Thymus (tissue), 11 donors: Measurements from ENCODE around the gene TBRG1. TPM values are rescaled to one million over a fixed set of nuclear protein-coding genes. Genes with fewer than 3 reads are reported as not detected.

Experiments used
- DNase-seq, 9 donors: peaks; one replicate each; pipeline ENCODE4 v3.0.0-alpha.2; 2013; ENCODE audit warnings: low spot score in 9 of 9, low read depth in 6 of 9, missing footprints in 1 of 9
- H3K27ac ChIP-seq, 2 donors: one replicate each; pipeline ENCODE4 v1.5.1; 2013; ENCODE audit warnings: control low read depth in 1 of 2, low read depth in 1 of 2, low read length in 1 of 2, mild to moderate bottlenecking in 1 of 2, moderate library complexity in 1 of 2
- H3K27me3 ChIP-seq, 2 donors: one replicate each; pipeline ENCODE4 v1.5.1; 2013; ENCODE audit warnings: low read length in 1 of 2; ENCODE audit not compliant: control insufficient read depth in 2 of 2, insufficient read depth in 1 of 2
- H3K36me3 ChIP-seq, 2 donors: one replicate each; pipeline ENCODE4 v1.5.1; 2013; ENCODE audit warnings: low read length in 1 of 2, mild to moderate bottlenecking in 1 of 2, moderate library complexity in 1 of 2; ENCODE audit not compliant: control insufficient read depth in 2 of 2, insufficient read depth in 2 of 2
- H3K4me1 ChIP-seq, 2 donors: one replicate each; pipeline ENCODE4 v1.5.1; 2013; ENCODE audit warnings: low read length in 2 of 2; ENCODE audit not compliant: control insufficient read depth in 2 of 2, insufficient read depth in 2 of 2
- H3K4me3 ChIP-seq, 2 donors: one replicate each; pipeline ENCODE4 v1.5.1; 2013; ENCODE audit warnings: low read length in 2 of 2, control low read depth in 1 of 2, mild to moderate bottlenecking in 1 of 2
- H3K9me3 ChIP-seq, 2 donors: one replicate each; pipeline ENCODE4 v1.5.1; 2013; ENCODE audit warnings: low read length in 1 of 2, mild to moderate bottlenecking in 1 of 2; ENCODE audit not compliant: control insufficient read depth in 2 of 2, insufficient read depth in 1 of 2
- WGBS: extraction: QIAGEN DNeasy Blood & Tissue Kit; methylation state at CpG from one replicate; pipeline ENCODE4 v1.1.7; 2013; 5-methylcytosine and 5-hydroxymethylcytosine counted together
- polyA plus RNA-seq: library from polyadenylated mRNA; stranded (reverse); fragments of 200-250 nt; gene quantifications from one replicate; pipeline ENCODE4 v1.2.3, GENCODE V29; 2013
- total RNA-seq: library from RNA; stranded (reverse); fragments of 120-200 nt; gene quantifications from one replicate; pipeline ENCODE4 v1.2.4, GENCODE V29; 2013
- donor health status: healthy.

Gene TBRG1
- total and polyA plus RNA-seq, 2 donors, result 15.6 to 49.1 TPM

- H3K4me3 ChIP-seq, result no peak overlapping the region
- H3K36me3 ChIP-seq, result no peaks in the 10 kb centered on the region
- H3K4me1 ChIP-seq, result peaks cover 3% of the 10 kb centered on the region in 2 donors
- H3K27me3 ChIP-seq, result no peaks in the 10 kb centered on the region
- DNase-seq, result peak in 6 of 9 donors; percentile 8 to 41 (median 30)
- H3K27ac ChIP-seq, result no peak overlapping the region
- 34% methylated on average over 16 of the region's 16 CpGs for WGBS
- H3K9me3 ChIP-seq, result peaks cover 0 to 4% of the 10 kb centered on the region in 2 donors
Measured at GRCh38 chr11:124644426-124645280, 22.0 kb downstream of the TBRG1 start.

GRCh38 chr11:124646148-124646547 is 23.5 kb downstream of the TBRG1 start:
- Histone ChIP-seq H3K9me3 (no peaks in the 10 kb centered on the region), H3K4me1 (peaks cover 3% of the 10 kb centered on the region in 2 donors), H3K36me3 (no peaks in the 10 kb centered on the region), H3K27ac (no peak overlapping the region), H3K27me3 (no peaks in the 10 kb centered on the region), H3K4me3 (no peak overlapping the region)
- 88% methylated on average over 3 of the region's 3 CpGs for WGBS
- DNase-seq, result no peak

GRCh38 chr11:124648610-124649009 is 25.9 kb downstream of the TBRG1 start:
- H3K36me3 ChIP-seq, result no peaks in the 10 kb centered on the region
- no peak overlapping the region for H3K27ac ChIP-seq
- peaks cover 3% of the 10 kb centered on the region in 2 donors for H3K4me1 ChIP-seq
- no peaks in the 10 kb centered on the region for H3K27me3 ChIP-seq
- DNase-seq, result no peak
- WGBS, result 94% methylated on average over 6 of the region's 6 CpGs
- no peaks in the 10 kb centered on the region for H3K9me3 ChIP-seq
- no peak overlapping the region for H3K4me3 ChIP-seq

GRCh38 chr11:124656774-124657630 is 34.3 kb downstream of the TBRG1 start:
- Histone ChIP-seq H3K27ac (no peak overlapping the region), H3K9me3 (no peaks in the 10 kb centered on the region), H3K4me1 (no peaks in the 10 kb centered on the region), H3K4me3 (no peak overlapping the region), H3K27me3 (no peaks in the 10 kb centered on the region), H3K36me3 (no peaks in the 10 kb centered on the region)
- no peak for DNase-seq
- WGBS, result 94% methylated on average over 16 of the region's 16 CpGs

GRCh38 chr11:124657904-124658303 is 35.2 kb downstream of the TBRG1 start:
- Histone ChIP-seq H3K36me3 (no peaks in the 10 kb centered on the region), H3K9me3 (no peaks in the 10 kb centered on the region), H3K27me3 (no peaks in the 10 kb centered on the region), H3K4me1 (no peaks in the 10 kb centered on the region), H3K27ac (no peak overlapping the region), H3K4me3 (no peak overlapping the region)
- 95% methylated on average over 5 of the region's 5 CpGs for WGBS
- DNase-seq, result no peak

- no peak for DNase-seq
- WGBS, result 95% methylated on average over 3 of the region's 3 CpGs
- H3K27me3 ChIP-seq, result no peaks in the 10 kb centered on the region
- no peaks in the 10 kb centered on the region for H3K4me1 ChIP-seq
- no peak overlapping the region for H3K4me3 ChIP-seq
- H3K27ac ChIP-seq, result no peak overlapping the region
- H3K9me3 ChIP-seq, result no peaks in the 10 kb centered on the region
- no peaks in the 10 kb centered on the region for H3K36me3 ChIP-seq
Measured at GRCh38 chr11:124658501-124658900, 35.8 kb downstream of the TBRG1 start.

- H3K9me3 ChIP-seq, result no peaks in the 10 kb centered on the region
- DNase-seq, result no peak
- no peak overlapping the region for H3K4me3 ChIP-seq
- no peak overlapping the region for H3K27ac ChIP-seq
- WGBS, result 97% methylated on average over 1 of the region's 1 CpG
- no peaks in the 10 kb centered on the region for H3K27me3 ChIP-seq
- no peaks in the 10 kb centered on the region for H3K4me1 ChIP-seq
- H3K36me3 ChIP-seq, result no peaks in the 10 kb centered on the region
Measured at GRCh38 chr11:124658986-124659385, 36.3 kb downstream of the TBRG1 start.

- H3K27me3 ChIP-seq, result no peaks in the 10 kb centered on the region
- H3K36me3 ChIP-seq, result no peaks in the 10 kb centered on the region
- no peak overlapping the region for H3K27ac ChIP-seq
- H3K9me3 ChIP-seq, result no peaks in the 10 kb centered on the region
- no peaks in the 10 kb centered on the region for H3K4me1 ChIP-seq
- DNase-seq, result no peak
- no peak overlapping the region for H3K4me3 ChIP-seq
Measured at GRCh38 chr11:124661553-124661952, 38.9 kb downstream of the TBRG1 start.

- 96% methylated on average over 4 of the region's 4 CpGs for WGBS
Measured at GRCh38 chr11:124662106-124662505, 39.4 kb downstream of the TBRG1 start.

More at GRCh38 chr11:124662106-124662505, 39.4 kb downstream of the TBRG1 start:
- Histone ChIP-seq H3K9me3 (no peaks in the 10 kb centered on the region), H3K27me3 (no peaks in the 10 kb centered on the region), H3K27ac (no peak overlapping the region), H3K4me3 (no peak overlapping the region), H3K36me3 (no peaks in the 10 kb centered on the region), H3K4me1 (no peaks in the 10 kb centered on the region)
- no peak for DNase-seq
